ENCODE measurements around the gene SOD1.
"Not testable (repeated sequence)": the region's sequence is repeated elsewhere in the genome, so short reads cannot be mapped to it uniquely, and the experiment has no call there.

Gene SOD1

GRCh38 chr21:31654821-31655580 lies 4.5 kb upstream of the SOD1 start:
- DNase-seq (ENCODE audit: low spot score): not testable (repeated sequence)

- DNase-seq (ENCODE audit: low spot score): no peak
These were observed 3.0 kb upstream of the SOD1 start for GRCh38 chr21:31656199-31657095.

GRCh38 chr21:31658053-31658452 lies 1.4 kb upstream of the SOD1 start:
- no peak for DNase-seq (ENCODE audit: low spot score)

- peak; percentile 24 for DNase-seq (ENCODE audit: low spot score)
These were observed 282 bp upstream of the SOD1 start for GRCh38 chr21:31659286-31659535.

- peak; percentile 18 for DNase-seq (ENCODE audit: low spot score)
These were observed 719 bp downstream of the SOD1 start for GRCh38 chr21:31660259-31660565.

GRCh38 chr21:31660591-31660990 lies 1.1 kb downstream of the SOD1 start:
- DNase-seq (ENCODE audit: low spot score): no peak

GRCh38 chr21:31663584-31664249 lies 4.2 kb downstream of the SOD1 start:
- no peak for DNase-seq (ENCODE audit: low spot score)

- no peak for DNase-seq (ENCODE audit: low spot score)
These were observed 5.9 kb downstream of the SOD1 start for GRCh38 chr21:31665397-31665796.

GRCh38 chr21:31665869-31666268 lies 6.4 kb downstream of the SOD1 start:
- not testable (repeated sequence) for DNase-seq (ENCODE audit: low spot score)

- DNase-seq (ENCODE audit: low spot score): no peak
These were observed 7.0 kb downstream of the SOD1 start for GRCh38 chr21:31666445-31667010.

- no peak for DNase-seq (ENCODE audit: low spot score)
These were observed 7.6 kb downstream of the SOD1 start for GRCh38 chr21:31667132-31667531.

- no peak for DNase-seq (ENCODE audit: low spot score)
These were observed 8.1 kb downstream of the SOD1 start for GRCh38 chr21:31667639-31668038.

- no peak for DNase-seq (ENCODE audit: low spot score)
These were observed 9.4 kb downstream of the SOD1 start for GRCh38 chr21:31668651-31669491.

GRCh38 chr21:31670070-31670469 lies 10.6 kb downstream of the SOD1 start:
- no peak for DNase-seq (ENCODE audit: low spot score)

- no peak for DNase-seq (ENCODE audit: low spot score)
These were observed 11.7 kb downstream of the SOD1 start for GRCh38 chr21:31671146-31671716.

- DNase-seq (ENCODE audit: low spot score): no peak
These were observed 12.4 kb downstream of the SOD1 start for GRCh38 chr21:31671931-31672330.

- DNase-seq (ENCODE audit: low spot score): no peak
These were observed 13.9 kb downstream of the SOD1 start for GRCh38 chr21:31673321-31673912.

- DNase-seq (ENCODE audit: low spot score): no peak
These were observed 15.8 kb downstream of the SOD1 start for GRCh38 chr21:31675318-31675717.

- DNase-seq (ENCODE audit: low spot score): no peak
These were observed 16.5 kb downstream of the SOD1 start for GRCh38 chr21:31675960-31676359.

- no peak for DNase-seq (ENCODE audit: low spot score)
These were observed 17.6 kb downstream of the SOD1 start for GRCh38 chr21:31677047-31677446.

GRCh38 chr21:31678478-31678877 lies 19.0 kb downstream of the SOD1 start:
- no peak for DNase-seq (ENCODE audit: low spot score)
